Stimulated activated CD8-positive, alpha-beta memory T cell treated with anti-CD3 and anti-CD28 coated beads, Interleukin-15, amount 100 ng/mL, for 1 hour (primary cell): Measurements from ENCODE around the gene ATP6V0C.
A peak's percentile ranks its signal among the peaks of the same experiment; 100 is the strongest.
"Not testable (repeated sequence)": the region's sequence is repeated elsewhere in the genome, so short reads cannot be mapped to it uniquely, and the experiment has no call there.

Source experiments
- DNase-seq: peaks from one replicate; pipeline ENCODE4 v3.0.0-alpha.2; 2020; ENCODE audit warnings: low read depth

ATP6V0C gene

GRCh38 chr16:2529061-2529931 lies 15.5 kb downstream of the ATP6V0C start:
- DNase-seq: no peak

DNA sequence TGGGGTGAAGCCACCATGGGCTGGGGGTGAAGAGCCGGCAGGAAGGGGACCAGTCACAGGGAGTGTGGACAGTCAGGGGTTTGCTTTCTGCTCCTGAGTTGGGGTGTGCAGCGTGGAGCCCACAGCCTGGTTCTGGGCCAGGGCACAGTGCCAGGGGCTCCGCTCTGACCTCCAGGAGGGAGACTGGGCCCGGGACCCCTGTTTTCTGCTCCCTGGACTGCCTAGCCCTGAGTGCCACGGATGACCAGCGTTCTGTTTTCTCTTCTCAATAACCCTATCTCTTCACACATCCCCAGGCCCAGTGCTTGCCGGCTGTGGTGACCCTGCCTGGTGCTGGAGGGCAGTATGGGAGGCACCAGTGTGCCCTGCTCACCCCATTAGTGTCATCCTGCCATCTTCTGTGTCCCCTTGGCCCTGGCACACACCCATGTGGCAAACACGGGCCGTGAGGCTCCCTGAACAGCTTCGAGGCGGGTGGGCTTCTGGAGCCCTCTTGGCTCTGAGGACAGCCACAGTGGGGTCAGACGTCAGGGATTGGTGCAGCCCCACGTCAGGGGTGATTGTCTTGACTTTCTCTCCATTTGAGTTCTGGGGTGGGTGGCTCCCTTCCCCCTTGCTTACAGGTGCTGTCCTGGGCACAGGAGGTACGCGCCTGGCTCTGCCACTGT lies 16.3 kb downstream of the ATP6V0C start:
- DNase-seq: no peak

- DNase-seq: no peak
Measured at GRCh38 chr16:2530629-2531318, 17.0 kb downstream of the ATP6V0C start.

GRCh38 chr16:2531371-2531695 lies 17.6 kb downstream of the ATP6V0C start, which contains the start of gene CEMP1:
Gene CEMP1, minus strand, starts transcription at chr16:2531408. Its CDS starts 335 bp downstream, at chr16:2531073.
- no peak for DNase-seq

DNA sequence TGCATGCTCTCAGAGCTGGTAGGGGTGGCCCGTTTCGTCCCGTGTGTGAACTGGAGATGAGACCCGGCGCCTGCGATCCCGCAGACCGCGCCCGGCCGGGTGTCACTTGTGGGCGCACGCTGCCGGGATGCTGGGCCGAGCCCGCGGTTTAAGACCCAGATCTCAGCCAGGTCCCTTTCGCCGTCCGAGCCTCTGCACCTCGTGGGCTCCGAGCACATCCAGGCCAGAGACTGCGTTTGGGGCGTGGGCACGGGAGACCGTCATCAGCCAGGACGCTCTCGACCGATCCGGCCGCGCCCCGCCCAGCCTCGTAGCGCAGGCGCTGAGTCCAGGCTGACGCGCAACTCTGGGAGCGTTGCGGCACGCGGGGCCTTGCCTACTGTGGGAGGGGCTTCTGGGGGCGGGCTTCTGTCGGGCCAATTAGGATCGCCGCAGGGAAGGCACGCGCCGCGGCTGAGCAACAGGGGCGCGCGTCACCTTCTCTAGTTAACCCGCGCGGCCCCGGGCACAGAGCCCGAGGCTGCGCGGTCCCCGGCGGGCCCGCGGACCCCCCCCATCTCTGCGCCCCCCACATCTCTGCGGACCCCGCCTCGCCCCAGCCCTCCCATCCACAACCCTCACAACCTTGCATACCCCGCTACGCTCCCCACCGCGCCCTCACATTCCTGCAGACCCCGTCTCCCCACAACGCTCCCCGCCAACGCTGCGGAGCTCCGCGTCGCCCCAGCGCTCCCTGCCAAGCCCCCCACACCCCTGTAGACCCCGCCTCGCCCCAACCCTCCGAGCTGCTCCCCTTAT lies 18.1 kb downstream of the ATP6V0C start:
- peak; percentile 95 for DNase-seq

DNA sequence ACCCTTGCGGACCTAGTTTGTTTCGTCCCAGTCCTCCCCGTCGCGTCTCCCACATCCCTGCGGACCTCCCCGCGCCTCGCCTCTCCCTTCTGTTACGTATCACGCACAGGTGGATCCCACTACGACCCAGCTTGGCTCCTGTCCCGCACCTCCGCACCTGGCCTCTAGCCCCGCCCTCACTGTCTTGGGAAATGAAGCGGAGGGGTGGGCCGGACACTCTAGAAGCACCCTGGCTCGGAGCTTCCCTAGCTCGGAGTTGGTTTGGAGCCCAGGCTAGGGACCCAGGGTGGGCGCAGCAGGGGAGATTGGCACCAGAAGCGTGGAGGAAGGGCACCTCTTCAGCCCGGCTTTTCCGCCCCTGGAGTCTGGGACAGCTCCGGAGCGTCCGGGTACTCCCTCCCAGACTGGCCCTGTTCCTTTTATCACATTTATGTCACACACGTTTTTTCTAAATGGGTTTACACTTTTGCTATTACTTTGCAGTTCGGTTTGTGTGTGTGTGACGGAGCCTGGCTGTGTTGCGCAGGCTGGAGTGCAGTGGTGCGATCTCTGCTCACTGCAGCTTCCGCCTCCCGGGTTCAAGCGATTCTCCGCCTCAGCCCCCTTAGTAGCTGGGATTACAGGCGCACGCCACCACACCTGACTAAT lies 18.9 kb downstream of the ATP6V0C start:
- DNase-seq: peak; percentile 18

- DNase-seq: not testable (repeated sequence)
Measured at GRCh38 chr16:2533142-2533755, 19.5 kb downstream of the ATP6V0C start.

DNA sequence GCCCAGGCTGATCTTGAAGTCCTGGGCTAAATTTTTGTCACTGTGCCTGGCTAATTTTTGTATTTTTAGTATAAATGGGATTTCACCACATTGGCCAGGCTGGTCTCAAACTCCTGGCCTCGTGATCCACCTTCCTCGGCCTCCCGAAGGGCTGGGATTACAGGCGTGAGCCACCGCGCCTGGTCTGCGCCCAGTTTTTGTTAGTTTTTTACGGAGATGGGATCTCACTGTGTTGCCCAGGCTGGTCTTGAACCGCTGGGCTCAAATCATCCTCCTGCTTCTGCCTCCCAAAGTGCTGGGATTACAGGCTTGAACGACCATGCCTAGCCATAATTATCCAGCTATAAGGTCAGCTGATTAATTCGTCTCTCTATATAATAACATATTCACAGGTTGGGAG lies 20.2 kb downstream of the ATP6V0C start:
- no peak for DNase-seq

DNA sequence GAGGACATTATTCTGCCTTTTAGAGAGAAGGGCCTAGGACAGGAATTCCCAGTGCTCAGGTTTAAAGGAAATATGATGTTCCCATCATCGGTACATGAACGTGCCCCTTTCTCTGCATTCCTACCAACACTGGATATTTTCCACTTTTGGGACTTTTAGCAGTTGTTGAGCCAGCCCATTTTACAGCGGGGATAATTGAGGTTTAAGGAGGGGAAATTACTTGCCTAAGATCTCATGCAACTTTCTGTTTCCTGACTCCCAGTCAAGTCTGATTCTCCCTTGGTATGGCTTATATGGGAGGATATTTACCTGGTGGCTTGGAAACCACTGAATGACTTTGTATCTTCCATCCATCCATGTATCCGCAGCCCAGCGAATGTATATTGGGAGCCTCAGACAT lies 20.6 kb downstream of the ATP6V0C start:
- not testable (repeated sequence) for DNase-seq

GRCh38 chr16:2535625-2536013 lies 21.9 kb downstream of the ATP6V0C start:
- DNase-seq: no peak

- DNase-seq: peak; percentile 78
Measured at GRCh38 chr16:2537451-2538379, 24.0 kb downstream of the ATP6V0C start, which contains the start of gene PDPK1. Gene PDPK1, plus strand, starts transcription at chr16:2538021. Its CDS starts 92 bp downstream, at chr16:2538113.

DNA sequence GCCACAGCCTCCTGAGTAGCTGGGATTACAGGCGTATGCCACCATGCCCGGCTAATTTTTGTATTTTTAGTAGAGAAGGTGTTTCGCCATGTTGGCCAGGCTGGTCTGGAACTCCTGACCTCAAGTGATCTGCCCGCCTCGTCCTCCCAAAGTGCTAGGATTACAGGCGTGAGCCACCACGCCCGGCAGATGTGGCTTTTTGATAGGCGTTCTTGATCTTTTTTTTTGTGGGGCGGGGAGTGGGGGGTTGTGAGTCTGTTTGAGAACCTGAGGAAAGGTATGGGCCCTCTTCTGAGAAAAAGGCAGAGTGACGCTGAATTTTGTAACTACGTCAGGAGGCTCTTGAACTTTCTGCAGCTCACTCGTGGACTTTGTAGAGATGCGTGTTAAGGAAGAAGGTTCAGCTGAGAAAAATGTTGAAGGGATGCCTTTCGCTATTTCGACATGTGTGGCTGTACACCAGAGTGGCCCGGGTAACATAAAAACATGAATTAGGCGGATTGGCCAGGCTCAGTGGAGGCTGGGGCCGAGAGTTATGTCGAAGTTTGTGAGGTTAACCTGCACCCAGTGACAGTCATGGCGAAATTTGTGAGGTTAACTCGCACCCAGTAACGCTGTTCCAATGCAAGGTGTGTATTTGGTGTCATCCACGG lies 25.6 kb downstream of the ATP6V0C start:
- not testable (repeated sequence) for DNase-seq

- DNase-seq: not testable (repeated sequence)
Measured at GRCh38 chr16:2539845-2540458, 26.2 kb downstream of the ATP6V0C start.

DNA sequence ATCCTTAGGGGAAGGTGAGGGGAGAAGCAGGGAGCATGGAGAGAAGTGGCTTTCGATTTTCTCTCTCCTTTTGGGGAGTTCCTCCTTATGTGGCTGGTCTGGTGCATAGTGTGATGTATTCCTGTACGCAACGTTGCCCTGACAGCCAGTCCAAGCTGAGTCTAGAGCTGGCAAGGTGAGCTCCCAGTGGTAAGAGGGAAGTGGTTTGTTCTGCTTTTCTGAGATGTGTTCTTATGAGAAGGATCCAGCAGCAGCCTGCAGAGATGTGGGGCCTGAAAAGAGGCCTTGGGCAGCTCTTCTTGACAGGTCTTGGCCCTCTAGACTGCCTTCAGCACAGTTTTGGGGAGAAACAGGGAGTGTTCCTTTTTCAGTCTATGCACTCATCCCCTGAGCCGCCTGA lies 27.2 kb downstream of the ATP6V0C start:
- DNase-seq: not testable (repeated sequence)

DNA sequence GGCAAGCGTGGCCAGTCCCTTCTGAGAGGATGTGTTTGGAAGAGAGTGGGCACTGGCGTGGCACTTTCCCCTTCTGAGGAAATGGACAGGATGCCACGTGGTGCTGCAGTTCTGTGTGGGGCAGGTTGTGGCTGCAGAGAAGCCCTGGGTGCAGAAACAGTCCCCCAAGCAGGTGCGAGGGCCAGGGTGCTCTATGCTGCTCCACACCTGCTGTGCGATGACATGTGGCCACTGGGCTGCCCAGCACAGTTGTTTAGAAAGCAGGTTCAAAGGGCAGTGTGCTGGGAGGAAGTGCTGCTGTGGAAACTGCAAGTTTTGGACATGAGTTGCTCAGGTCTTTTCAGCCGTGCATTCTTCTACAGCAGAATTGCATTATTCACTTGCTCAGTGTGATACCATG lies 27.7 kb downstream of the ATP6V0C start:
- DNase-seq: not testable (repeated sequence)

DNA sequence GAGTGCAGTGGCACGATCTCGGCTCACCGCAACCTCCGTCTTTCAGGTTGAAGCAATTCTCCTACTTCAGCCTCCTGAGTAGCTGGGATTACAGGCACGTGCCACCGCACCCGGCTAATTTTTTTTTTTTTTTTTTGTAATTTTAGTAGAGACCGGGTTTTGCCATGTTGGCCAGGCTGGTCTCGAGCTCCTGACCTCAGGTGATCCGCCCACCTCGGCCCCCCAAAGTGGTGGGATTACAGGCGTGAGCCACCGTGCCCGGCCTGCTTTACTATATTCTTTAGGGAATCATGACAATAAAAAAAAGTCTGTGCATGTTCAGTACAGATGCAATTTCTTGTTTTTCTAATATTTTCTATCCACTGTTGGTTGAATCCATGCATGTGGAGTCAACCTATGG lies 30.0 kb downstream of the ATP6V0C start:
- not testable (repeated sequence) for DNase-seq

- DNase-seq: not testable (repeated sequence)
Measured at GRCh38 chr16:2550283-2550878, 36.6 kb downstream of the ATP6V0C start.

GRCh38 chr16:2551420-2551889 lies 37.7 kb downstream of the ATP6V0C start:
- not testable (repeated sequence) for DNase-seq
